Measurements from ENCODE around the gene TENT4B. TPM values are rescaled to one million over a fixed set of nuclear protein-coding genes. Genes with fewer than 3 reads are reported as not detected.

Gene TENT4B
- total and polyA plus RNA-seq, 4 donors: 4.3 to 16.3 (median 8.4) TPM

DNA sequence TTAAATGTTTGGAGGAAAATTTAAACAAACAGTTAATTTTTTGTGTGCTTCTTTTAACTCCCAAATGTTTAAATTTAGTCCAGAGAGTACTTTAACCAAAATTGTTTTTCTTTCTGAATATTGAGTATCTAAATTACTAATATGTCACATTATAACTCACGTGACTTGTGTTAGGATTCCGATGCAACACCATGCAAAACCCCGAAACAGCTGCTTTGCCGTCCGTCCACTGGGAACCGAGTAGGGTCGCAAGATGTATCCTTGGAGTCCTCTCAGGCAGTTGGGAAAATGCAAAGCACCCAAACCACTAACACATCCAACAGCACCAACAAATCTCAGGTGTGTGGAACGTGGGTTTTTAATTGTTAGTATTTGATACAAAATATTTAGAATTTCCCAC is 74.6 kb downstream of the TENT4B start:
- TF ChIP-seq, protein P1, sequence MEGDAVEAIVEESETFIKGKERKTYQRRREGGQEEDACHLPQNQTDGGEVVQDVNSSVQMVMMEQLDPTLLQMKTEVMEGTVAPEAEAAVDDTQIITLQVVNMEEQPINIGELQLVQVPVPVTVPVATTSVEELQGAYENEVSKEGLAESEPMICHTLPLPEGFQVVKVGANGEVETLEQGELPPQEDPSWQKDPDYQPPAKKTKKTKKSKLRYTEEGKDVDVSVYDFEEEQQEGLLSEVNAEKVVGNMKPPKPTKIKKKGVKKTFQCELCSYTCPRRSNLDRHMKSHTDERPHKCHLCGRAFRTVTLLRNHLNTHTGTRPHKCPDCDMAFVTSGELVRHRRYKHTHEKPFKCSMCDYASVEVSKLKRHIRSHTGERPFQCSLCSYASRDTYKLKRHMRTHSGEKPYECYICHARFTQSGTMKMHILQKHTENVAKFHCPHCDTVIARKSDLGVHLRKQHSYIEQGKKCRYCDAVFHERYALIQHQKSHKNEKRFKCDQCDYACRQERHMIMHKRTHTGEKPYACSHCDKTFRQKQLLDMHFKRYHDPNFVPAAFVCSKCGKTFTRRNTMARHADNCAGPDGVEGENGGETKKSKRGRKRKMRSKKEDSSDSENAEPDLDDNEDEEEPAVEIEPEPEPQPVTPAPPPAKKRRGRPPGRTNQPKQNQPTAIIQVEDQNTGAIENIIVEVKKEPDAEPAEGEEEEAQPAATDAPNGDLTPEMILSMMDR (IDR thresholded peaks at IDR 0.05; ENCODE audit: control extremely low read depth, extremely low read depth): no peak
- H3K4me3 ChIP-seq: no peak overlapping the region
- H3K9ac ChIP-seq (ENCODE audit: insufficient read depth in 1 of 2, low read length in 2 of 2): no peak overlapping the region
- H3K36me3 ChIP-seq (ENCODE audit: control insufficient read depth in 4 of 4, insufficient read depth in 4 of 4, low read length in 4 of 4): peaks cover 9 to 24% (median 18%) of the 10 kb centered on the region in 4 donors
- DNase-seq (no peak), ATAC-seq (ENCODE audit: insufficient read depth, low FRiP score) (no peak)
- no peaks in the 10 kb centered on the region for H3K4me1 ChIP-seq (ENCODE audit: control insufficient read depth in 5 of 5, insufficient read depth in 5 of 5, low read length in 5 of 5)
- 79 to 80% methylated on average over 8 of the region's 8 CpGs for WGBS, 2 donors
- H3K27me3 ChIP-seq (ENCODE audit: control insufficient read depth in 3 of 3, insufficient read depth in 3 of 3, low read length in 2 of 3): no peaks in the 10 kb centered on the region
- H3K27ac ChIP-seq (ENCODE audit: low read depth in 1 of 2, low read length in 1 of 2): no peak overlapping the region
- H3K9me3 ChIP-seq (ENCODE audit: control insufficient read depth in 4 of 4, insufficient read depth in 3 of 4, low read length in 3 of 4): no peaks in the 10 kb centered on the region

- H3K36me3 ChIP-seq (ENCODE audit: control insufficient read depth in 4 of 4, insufficient read depth in 4 of 4, low read length in 4 of 4): peaks cover 9 to 22% (median 17%) of the 10 kb centered on the region in 4 donors
- WGBS, 2 donors: 97 to 99% methylated on average over 5 of the region's 5 CpGs
- TF ChIP-seq, protein P1 (IDR thresholded peaks at IDR 0.05; ENCODE audit: control extremely low read depth, extremely low read depth): no peak
- H3K4me3 ChIP-seq: no peak overlapping the region
- ATAC-seq (ENCODE audit: insufficient read depth, low FRiP score) (no peak), DNase-seq (no peak)
- H3K27ac ChIP-seq (ENCODE audit: low read depth in 1 of 2, low read length in 1 of 2): no peak overlapping the region
- no peak overlapping the region for H3K9ac ChIP-seq (ENCODE audit: insufficient read depth in 1 of 2, low read length in 2 of 2)
- H3K27me3 ChIP-seq (ENCODE audit: control insufficient read depth in 3 of 3, insufficient read depth in 3 of 3, low read length in 2 of 3): no peaks in the 10 kb centered on the region
- H3K9me3 ChIP-seq (ENCODE audit: control insufficient read depth in 4 of 4, insufficient read depth in 3 of 4, low read length in 3 of 4): no peaks in the 10 kb centered on the region
- H3K4me1 ChIP-seq (ENCODE audit: control insufficient read depth in 5 of 5, insufficient read depth in 5 of 5, low read length in 5 of 5): no peaks in the 10 kb centered on the region
Measured at GRCh38 chr16:50228364-50228868, 75.3 kb downstream of the TENT4B start.

GRCh38 chr16:50229149-50229726 is 76.1 kb downstream of the TENT4B start:
- no peak for DNase-seq
- 94% methylated on average over 10 of the region's 10 CpGs for WGBS, 2 donors
- Histone ChIP-seq H3K27me3 (ENCODE audit: control insufficient read depth in 3 of 3, insufficient read depth in 3 of 3, low read length in 2 of 3) (no peaks in the 10 kb centered on the region), H3K36me3 (ENCODE audit: control insufficient read depth in 4 of 4, insufficient read depth in 4 of 4, low read length in 4 of 4) (peaks cover 9 to 22% (median 17%) of the 10 kb centered on the region in 4 donors), H3K4me1 (ENCODE audit: control insufficient read depth in 5 of 5, insufficient read depth in 5 of 5, low read length in 5 of 5) (no peaks in the 10 kb centered on the region), H3K4me3 (no peak overlapping the region), H3K9ac (ENCODE audit: insufficient read depth in 1 of 2, low read length in 2 of 2) (no peak overlapping the region), H3K9me3 (ENCODE audit: control insufficient read depth in 4 of 4, insufficient read depth in 3 of 4, low read length in 3 of 4) (no peaks in the 10 kb centered on the region), H3K27ac (ENCODE audit: low read depth in 1 of 2, low read length in 1 of 2) (no peak overlapping the region)
- ATAC-seq (ENCODE audit: insufficient read depth, low FRiP score): no peak
- TF ChIP-seq, protein P1 (IDR thresholded peaks at IDR 0.05; ENCODE audit: control extremely low read depth, extremely low read depth): no peak

Data from lung (tissue), 12 donors.